Activated naive CD4-positive, alpha-beta T cell treated with anti-CD3 and anti-CD28 coated beads for 36 hours (primary cell): ENCODE data around the gene TCEA3. TPM values are rescaled to one million over a fixed set of nuclear protein-coding genes. Genes with fewer than 3 reads are reported as not detected.

Experiments used
- CTCF ChIA-PET: fragments of 350-600 bp; sonication (Branson Sonifier 250); formaldehyde crosslinking; loops from one replicate; lab custom pipeline; 2021; ENCODE audit warnings: antibody characterized with exemption; lab: Charles Lee
- DNase-seq: peaks from one replicate; pipeline ENCODE4 v3.0.0-alpha.2; 2020
- H3K27ac Mint-ChIP-seq: one replicate; pipeline ENCODE4 v1.8.0; 2021; ENCODE audit warnings: mild to moderate bottlenecking, mixed read lengths
- H3K27me3 Mint-ChIP-seq: one replicate; pipeline ENCODE4 v1.8.0; 2021; ENCODE audit warnings: low read depth, mixed read lengths
- H3K36me3 Mint-ChIP-seq: one replicate; pipeline ENCODE4 v1.8.0; 2021; ENCODE audit warnings: low read depth, mixed read lengths
- H3K4me1 Mint-ChIP-seq: one replicate; pipeline ENCODE4 v1.8.0; 2021; ENCODE audit warnings: low read depth, mixed read lengths
- H3K4me3 Mint-ChIP-seq: one replicate; pipeline ENCODE4 v1.8.0; 2021; ENCODE audit warnings: mild to moderate bottlenecking, moderate library complexity, mixed read lengths
- H3K9me3 Mint-ChIP-seq: one replicate; pipeline ENCODE4 v1.8.0; 2021; ENCODE audit warnings: mixed read lengths
- intact Hi-C: fragments of 100-400 bp; cut with micrococcal nuclease; formaldehyde crosslinking; loops from one replicate; pipeline ENCODE4 v1.15.1; 2023
- total RNA-seq, 2 experiments: library from RNA; stranded (reverse); gene quantifications; one replicate each; pipeline ENCODE4 v1.2.3, GENCODE V29; 2021

The TCEA3 gene
- total RNA-seq, 2 experiments from 2014 or later: 13.7 to 15.3 TPM

DNA sequence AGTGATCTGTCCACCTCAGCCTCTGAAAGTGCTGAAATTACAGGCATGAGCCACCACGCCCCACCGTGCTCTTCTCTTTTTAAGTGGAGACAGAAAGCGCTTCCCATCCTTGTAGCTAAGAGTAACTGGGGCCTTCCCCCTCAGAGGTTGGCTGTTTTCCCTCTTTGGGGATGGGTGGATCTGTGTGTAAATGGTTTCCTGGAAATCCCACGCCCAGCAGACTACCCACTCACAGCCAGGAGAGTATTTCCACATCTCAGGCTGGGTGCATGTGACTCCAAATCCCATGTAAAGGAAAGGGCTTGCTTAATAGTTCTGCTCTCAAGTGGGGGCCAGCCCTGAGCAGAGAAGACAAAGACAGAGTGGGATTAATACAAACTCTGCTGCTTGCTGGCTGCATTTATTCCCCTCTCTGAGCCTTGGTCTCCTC, 19.6 kb upstream of the TCEA3 start:
- Mint-ChIP-seq H3K4me3 (no peak overlapping the region), H3K36me3 (no peaks in the 10 kb centered on the region), H3K4me1 (no peaks in the 10 kb centered on the region), H3K27me3 (no peaks in the 10 kb centered on the region), H3K9me3 (no peaks in the 10 kb centered on the region), H3K27ac (no peak overlapping the region)
- CTCF ChIA-PET: no interaction called here
- intact Hi-C loops: no loop called here
- no peak for DNase-seq

DNA sequence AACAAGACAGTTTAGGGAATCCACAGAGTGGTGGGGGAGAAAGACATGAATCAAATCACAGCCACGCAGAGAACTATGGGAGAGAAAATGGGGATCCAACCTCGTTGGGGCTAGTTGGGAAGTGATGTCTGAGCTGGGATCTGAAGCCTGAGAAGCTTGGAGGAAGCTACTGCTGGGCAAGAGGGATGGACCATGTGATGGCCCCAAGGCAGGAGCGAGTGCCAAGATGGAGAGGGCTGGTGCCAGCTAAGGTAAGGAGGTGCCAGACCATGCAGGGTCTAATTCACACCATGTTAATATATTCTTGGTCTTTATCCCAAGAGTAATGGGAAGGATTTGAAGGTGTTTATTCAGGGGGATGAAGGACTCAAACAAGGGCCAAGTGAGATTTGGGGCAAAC, 18.2 kb upstream of the TCEA3 start:
- H3K4me3 Mint-ChIP-seq: no peak overlapping the region
- CTCF ChIA-PET: no interaction called here
- H3K36me3 Mint-ChIP-seq: no peaks in the 10 kb centered on the region
- intact Hi-C loops: no loop called here
- no peaks in the 10 kb centered on the region for H3K27me3 Mint-ChIP-seq
- no peak overlapping the region for H3K27ac Mint-ChIP-seq
- no peak for DNase-seq
- no peaks in the 10 kb centered on the region for H3K4me1 Mint-ChIP-seq
- H3K9me3 Mint-ChIP-seq: no peaks in the 10 kb centered on the region

DNA sequence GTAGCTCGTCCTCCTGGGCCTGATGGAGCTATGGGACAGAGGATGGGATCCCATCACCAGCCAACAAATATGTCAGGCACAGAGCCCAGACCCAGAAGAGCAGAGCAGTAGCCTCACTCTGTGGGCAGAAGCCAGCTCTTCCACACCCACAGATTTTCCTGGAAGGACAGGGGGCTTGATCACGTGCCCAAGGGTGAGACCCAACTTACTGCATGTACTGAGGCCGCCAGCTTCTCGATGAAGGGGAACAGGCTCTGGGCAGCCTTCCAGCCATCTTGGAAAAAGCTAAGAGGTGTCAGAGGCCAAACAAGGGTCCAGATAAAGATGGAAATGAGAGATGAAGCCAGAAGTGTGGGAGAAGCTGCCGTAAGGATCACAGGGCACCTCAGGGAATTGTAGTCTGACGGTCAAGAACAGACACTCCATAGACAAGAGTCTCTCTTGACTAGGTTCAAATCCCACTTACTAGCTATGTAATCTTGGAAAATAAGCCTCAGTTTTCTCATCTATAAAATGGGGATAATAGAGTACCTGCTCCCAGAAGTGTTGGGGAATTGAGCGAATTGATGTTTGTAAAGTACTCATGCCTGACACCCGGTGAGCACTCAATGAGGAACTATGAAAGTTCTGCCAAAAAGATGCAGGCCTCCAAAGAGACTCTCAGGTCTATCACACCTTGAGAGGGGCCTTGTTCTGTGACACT, 17.0 kb upstream of the TCEA3 start:
- H3K27me3 Mint-ChIP-seq: no peaks in the 10 kb centered on the region
- intact Hi-C loops: no loop called here
- no peak overlapping the region for H3K27ac Mint-ChIP-seq
- no peaks in the 10 kb centered on the region for H3K36me3 Mint-ChIP-seq
- CTCF ChIA-PET: no interaction called here
- H3K9me3 Mint-ChIP-seq: no peaks in the 10 kb centered on the region
- H3K4me3 Mint-ChIP-seq: no peak overlapping the region
- no peak for DNase-seq
- no peaks in the 10 kb centered on the region for H3K4me1 Mint-ChIP-seq

DNA sequence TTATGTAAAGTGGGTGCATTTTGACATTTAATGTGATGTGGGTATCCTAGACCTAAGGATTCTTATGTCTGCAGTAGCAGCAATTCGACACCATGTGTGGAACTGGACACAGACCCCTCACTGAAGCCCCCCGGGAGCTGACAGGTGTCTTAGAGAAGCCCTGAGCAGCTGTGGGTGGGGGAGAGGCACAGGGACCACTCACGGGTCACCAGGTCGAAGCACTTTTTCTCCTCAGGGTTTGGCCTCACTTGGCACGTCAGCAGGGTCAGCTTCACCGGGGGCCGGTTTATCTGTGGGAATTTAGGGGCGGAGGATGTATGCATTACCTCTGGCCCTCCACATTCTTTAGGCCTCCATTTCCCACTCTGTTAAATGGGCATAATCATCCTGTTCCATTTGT, 14.0 kb upstream of the TCEA3 start:
- Mint-ChIP-seq H3K4me1 (no peaks in the 10 kb centered on the region), H3K36me3 (no peaks in the 10 kb centered on the region), H3K27ac (no peak overlapping the region), H3K9me3 (no peaks in the 10 kb centered on the region), H3K4me3 (no peak overlapping the region), H3K27me3 (no peaks in the 10 kb centered on the region)
- CTCF ChIA-PET: no interaction called here
- intact Hi-C loops: no loop called here
- DNase-seq: no peak

GRCh38 chr1:23437355-23437664, 12.8 kb upstream of the TCEA3 start:
- no peak overlapping the region for H3K27ac Mint-ChIP-seq
- no peak overlapping the region for H3K4me3 Mint-ChIP-seq
- CTCF ChIA-PET: no interaction called here
- intact Hi-C loops: no loop called here
- H3K4me1 Mint-ChIP-seq: no peaks in the 10 kb centered on the region
- H3K36me3 Mint-ChIP-seq: no peaks in the 10 kb centered on the region
- no peaks in the 10 kb centered on the region for H3K27me3 Mint-ChIP-seq
- no peak for DNase-seq
- H3K9me3 Mint-ChIP-seq: no peaks in the 10 kb centered on the region

DNA sequence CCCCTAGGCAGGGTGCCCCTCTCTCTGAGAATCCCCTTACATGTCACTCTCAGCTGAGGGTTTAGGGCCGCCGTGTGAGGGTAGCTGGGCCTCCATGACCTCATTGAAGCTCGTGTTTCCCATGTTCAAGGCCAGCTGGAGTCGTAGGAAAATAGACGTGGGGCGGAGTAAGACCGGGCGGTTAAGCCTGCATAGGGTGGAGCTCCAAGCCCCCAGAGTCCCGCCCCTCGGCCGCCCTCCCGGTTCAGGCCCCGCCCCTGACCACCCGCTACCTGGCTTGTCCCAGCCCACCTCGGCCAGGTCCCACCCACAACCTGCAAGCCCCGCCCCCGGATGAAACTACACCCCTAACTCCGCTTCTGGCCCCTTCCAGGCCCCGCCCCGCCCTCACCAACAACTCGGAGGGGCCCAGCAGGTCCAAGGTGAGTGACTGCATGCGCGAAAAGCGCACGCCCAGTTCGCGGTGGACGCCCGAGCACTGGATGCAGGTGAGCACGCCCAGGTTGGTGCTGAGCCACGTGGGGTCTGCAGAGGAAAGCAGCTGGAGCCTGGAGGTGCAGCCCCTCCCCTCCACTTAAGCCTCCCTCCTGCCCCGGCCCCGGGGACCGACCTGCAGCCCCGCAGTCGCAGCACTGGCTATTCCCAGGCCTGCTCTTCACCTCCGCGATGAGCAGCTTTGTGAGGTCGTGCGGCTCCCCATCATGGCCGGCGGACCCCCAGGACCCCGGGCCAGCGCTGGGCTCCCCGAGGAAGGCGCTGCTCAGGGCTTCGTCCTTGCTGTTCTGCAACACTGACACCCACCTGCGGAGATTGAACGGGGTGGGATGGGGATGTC, 12.2 kb upstream of the TCEA3 start:
- DNase-seq: peak; percentile 18
- H3K27ac Mint-ChIP-seq: no peak overlapping the region
- H3K36me3 Mint-ChIP-seq: no peaks in the 10 kb centered on the region
- H3K27me3 Mint-ChIP-seq: no peaks in the 10 kb centered on the region
- no peak overlapping the region for H3K4me3 Mint-ChIP-seq
- H3K9me3 Mint-ChIP-seq: no peaks in the 10 kb centered on the region
- H3K4me1 Mint-ChIP-seq: no peaks in the 10 kb centered on the region
- CTCF ChIA-PET: interaction anchor here (0.7 kb wide), 1 partner anchor 61 kb away, joined by 4 read pairs; no protein-coding TSS in a partner anchor
- intact Hi-C loops: no loop called here

- H3K27ac Mint-ChIP-seq: no peak overlapping the region
- intact Hi-C loops: no loop called here
- DNase-seq: no peak
- no peaks in the 10 kb centered on the region for H3K27me3 Mint-ChIP-seq
- CTCF ChIA-PET: interaction anchor here (0.9 to 2.0 kb wide), 2 partner anchors 63 to 205 kb away, joined by 3 to 6 read pairs; no protein-coding TSS in a partner anchor
- H3K9me3 Mint-ChIP-seq: no peaks in the 10 kb centered on the region
- no peak overlapping the region for H3K4me3 Mint-ChIP-seq
- H3K36me3 Mint-ChIP-seq: no peaks in the 10 kb centered on the region
- H3K4me1 Mint-ChIP-seq: no peaks in the 10 kb centered on the region
These were observed 9.8 kb upstream of the TCEA3 start for GRCh38 chr1:23434260-23434775.

- Mint-ChIP-seq H3K36me3 (no peaks in the 10 kb centered on the region), H3K9me3 (no peaks in the 10 kb centered on the region), H3K4me3 (no peak overlapping the region), H3K4me1 (no peaks in the 10 kb centered on the region), H3K27me3 (no peaks in the 10 kb centered on the region), H3K27ac (no peak overlapping the region)
- intact Hi-C loops: no loop called here
- no peak for DNase-seq
- CTCF ChIA-PET: interaction anchor here (2.0 kb wide), 1 partner anchor 64 kb away, joined by 6 read pairs; no protein-coding TSS in a partner anchor
These were observed 8.6 kb upstream of the TCEA3 start for GRCh38 chr1:23433122-23433521.

GRCh38 chr1:23431431-23431830, 6.9 kb upstream of the TCEA3 start:
- Mint-ChIP-seq H3K4me3 (no peak overlapping the region), H3K4me1 (no peaks in the 10 kb centered on the region), H3K36me3 (no peaks in the 10 kb centered on the region), H3K27me3 (no peaks in the 10 kb centered on the region), H3K9me3 (no peaks in the 10 kb centered on the region), H3K27ac (no peak overlapping the region)
- intact Hi-C loops: no loop called here
- no peak for DNase-seq
- CTCF ChIA-PET: no interaction called here

DNA sequence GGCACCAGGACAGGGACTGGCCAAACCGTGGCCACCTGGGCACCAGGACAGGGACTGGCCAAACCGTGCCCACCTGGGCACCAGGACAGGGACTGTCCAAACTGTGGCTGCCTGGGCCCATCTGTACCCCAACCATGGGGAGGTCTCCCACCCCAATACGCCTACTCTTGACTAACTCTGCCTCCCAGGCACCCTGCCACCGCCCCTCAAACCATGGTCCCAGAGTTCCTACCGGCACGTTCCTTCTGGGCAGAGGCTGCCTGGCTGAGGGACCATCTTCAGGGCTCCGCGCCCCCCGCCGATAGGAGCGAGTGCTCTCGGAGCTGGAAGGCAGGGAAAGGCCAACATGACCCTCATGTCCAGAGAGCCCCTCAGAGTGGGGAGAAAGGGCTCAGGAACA, 6.3 kb upstream of the TCEA3 start:
- no peaks in the 10 kb centered on the region for H3K4me1 Mint-ChIP-seq
- H3K36me3 Mint-ChIP-seq: no peaks in the 10 kb centered on the region
- no peaks in the 10 kb centered on the region for H3K27me3 Mint-ChIP-seq
- no peak for DNase-seq
- H3K4me3 Mint-ChIP-seq: no peak overlapping the region
- no peaks in the 10 kb centered on the region for H3K9me3 Mint-ChIP-seq
- H3K27ac Mint-ChIP-seq: no peak overlapping the region
- CTCF ChIA-PET: no interaction called here
- intact Hi-C loops: no loop called here

- H3K27me3 Mint-ChIP-seq: no peaks in the 10 kb centered on the region
- H3K9me3 Mint-ChIP-seq: no peaks in the 10 kb centered on the region
- no peaks in the 10 kb centered on the region for H3K36me3 Mint-ChIP-seq
- no peak overlapping the region for H3K4me3 Mint-ChIP-seq
- CTCF ChIA-PET: interaction anchor here (1.1 kb wide), 1 partner anchor 25 kb away, joined by 3 read pairs; no protein-coding TSS in a partner anchor
- no peak for DNase-seq
- H3K4me1 Mint-ChIP-seq: peaks cover 6% of the 10 kb centered on the region
- no peak overlapping the region for H3K27ac Mint-ChIP-seq
- intact Hi-C loops: no loop called here
These were observed 3.8 kb upstream of the TCEA3 start for GRCh38 chr1:23428136-23428905.

- DNase-seq: no peak
- H3K9me3 Mint-ChIP-seq: no peaks in the 10 kb centered on the region
- CTCF ChIA-PET: interaction anchor here (1.1 kb wide), 1 partner anchor 24 kb away, joined by 3 read pairs; no protein-coding TSS in a partner anchor
- H3K36me3 Mint-ChIP-seq: no peaks in the 10 kb centered on the region
- H3K27ac Mint-ChIP-seq: no peak overlapping the region
- H3K4me1 Mint-ChIP-seq: peaks cover 13% of the 10 kb centered on the region
- intact Hi-C loops: no loop called here
- no peak overlapping the region for H3K4me3 Mint-ChIP-seq
- H3K27me3 Mint-ChIP-seq: no peaks in the 10 kb centered on the region
These were observed 3.0 kb upstream of the TCEA3 start for GRCh38 chr1:23427550-23427949.
